Ascending aorta (tissue), 2 donors: Measurements from ENCODE around the gene BEND5. TPM values are rescaled to one million over a fixed set of nuclear protein-coding genes. Genes with fewer than 3 reads are reported as not detected.

Source experiments
- DNase-seq, 2 donors: peaks; one replicate each; pipeline ENCODE4 v3.0.0-alpha.2; 2019; ENCODE audit warnings: low spot score in 2 of 2
- H3K27ac ChIP-seq, 2 donors: fragments of 200-600 bp; sonication (generic); one replicate each; pipeline ENCODE4 v1.5.1; 2016 to 2017; ENCODE audit warnings: mild to moderate bottlenecking in 1 of 2
- H3K27me3 ChIP-seq: fragments of 200-600 bp; sonication (generic); one replicate; pipeline ENCODE4 v1.5.1; 2017
- H3K36me3 ChIP-seq, 2 donors: fragments of 200-600 bp; sonication (generic); one replicate each; pipeline ENCODE4 v1.5.1; 2016
- H3K4me1 ChIP-seq, 2 donors: fragments of 200-600 bp; sonication (generic); one replicate each; pipeline ENCODE4 v1.5.1; 2016 to 2017; ENCODE audit warnings: mild to moderate bottlenecking in 1 of 2
- H3K4me3 ChIP-seq, 2 donors: fragments of 200-600 bp; sonication (generic); one replicate each; pipeline ENCODE4 v1.5.1; 2016 to 2017; ENCODE audit warnings: mild to moderate bottlenecking in 1 of 2
- H3K9me3 ChIP-seq, 2 donors: fragments of 200-600 bp; sonication (generic); one replicate each; pipeline ENCODE4 v1.5.1; 2016
- intact Hi-C: fragments of 100-400 bp; cut with DNase I; formaldehyde crosslinking; loops from one replicate; pipeline ENCODE4 v1.15.1; 2023
- total RNA-seq: library from RNA; depleted of rRNA; stranded (reverse); fragments of >200 nt; gene quantifications from one replicate; pipeline ENCODE4 v1.1.0, GENCODE V29; 2016
- TF ChIP-seq, protein P1 (sequence below), 3 experiments: fragments of 200-600 bp in 2 of 3; fragments of 450-650 bp in 1 of 3; sonication (generic) in 2 of 3; IDR thresholded peaks; one replicate each; pipeline ENCODE4 v1.5.1; 2016 to 2019; ENCODE audit warnings: antibody characterized with exemption in 3 of 3, mild to moderate bottlenecking in 1 of 3, moderate library complexity in 1 of 3

BEND5 gene
- total RNA-seq, 1 donor from 2014 or later, result 3.4 TPM

DNA sequence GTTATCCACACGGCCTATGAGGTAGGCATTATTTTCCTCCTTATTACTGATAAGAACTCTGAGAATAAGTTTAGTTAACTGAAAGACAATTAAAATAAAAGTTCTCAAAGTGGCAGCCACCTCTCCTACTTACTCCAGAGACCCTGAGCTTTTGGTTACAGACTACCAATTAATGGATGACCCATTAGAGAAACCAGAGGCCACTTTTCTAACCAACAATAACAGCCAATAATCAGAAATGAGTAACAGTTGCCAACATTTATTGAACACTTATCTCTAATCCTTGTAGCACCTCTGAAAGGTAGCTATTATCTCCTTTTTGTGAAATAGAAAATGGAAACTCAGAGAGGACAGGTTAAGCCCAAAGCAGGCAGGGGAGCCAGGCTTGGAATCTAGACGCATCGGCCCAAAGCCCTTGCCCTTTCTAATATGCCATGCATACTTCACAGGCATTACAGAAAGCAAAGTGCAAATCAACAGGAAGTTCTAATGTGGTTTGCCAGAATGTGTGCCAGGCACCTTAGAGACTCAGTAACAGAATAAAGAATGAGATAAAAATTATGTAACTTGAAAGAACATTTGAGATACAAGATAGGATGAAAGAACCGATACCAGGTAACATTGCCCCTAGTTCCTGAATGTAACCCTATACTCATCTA lies 50.0 kb downstream of the BEND5 start:
- H3K9me3 ChIP-seq, result no peaks in the 10 kb centered on the region
- TF ChIP-seq, protein P1, sequence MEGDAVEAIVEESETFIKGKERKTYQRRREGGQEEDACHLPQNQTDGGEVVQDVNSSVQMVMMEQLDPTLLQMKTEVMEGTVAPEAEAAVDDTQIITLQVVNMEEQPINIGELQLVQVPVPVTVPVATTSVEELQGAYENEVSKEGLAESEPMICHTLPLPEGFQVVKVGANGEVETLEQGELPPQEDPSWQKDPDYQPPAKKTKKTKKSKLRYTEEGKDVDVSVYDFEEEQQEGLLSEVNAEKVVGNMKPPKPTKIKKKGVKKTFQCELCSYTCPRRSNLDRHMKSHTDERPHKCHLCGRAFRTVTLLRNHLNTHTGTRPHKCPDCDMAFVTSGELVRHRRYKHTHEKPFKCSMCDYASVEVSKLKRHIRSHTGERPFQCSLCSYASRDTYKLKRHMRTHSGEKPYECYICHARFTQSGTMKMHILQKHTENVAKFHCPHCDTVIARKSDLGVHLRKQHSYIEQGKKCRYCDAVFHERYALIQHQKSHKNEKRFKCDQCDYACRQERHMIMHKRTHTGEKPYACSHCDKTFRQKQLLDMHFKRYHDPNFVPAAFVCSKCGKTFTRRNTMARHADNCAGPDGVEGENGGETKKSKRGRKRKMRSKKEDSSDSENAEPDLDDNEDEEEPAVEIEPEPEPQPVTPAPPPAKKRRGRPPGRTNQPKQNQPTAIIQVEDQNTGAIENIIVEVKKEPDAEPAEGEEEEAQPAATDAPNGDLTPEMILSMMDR (IDR thresholded peaks at IDR 0.05), result no peak
- intact Hi-C loops, result no loop called here
- DNase-seq, result no peak
- no peaks in the 10 kb centered on the region for H3K4me1 ChIP-seq
- no peak overlapping the region for H3K27ac ChIP-seq
- peaks cover 5 to 29% of the 10 kb centered on the region in 2 donors for H3K36me3 ChIP-seq
- H3K4me3 ChIP-seq, result no peak overlapping the region
- no peaks in the 10 kb centered on the region for H3K27me3 ChIP-seq

DNA sequence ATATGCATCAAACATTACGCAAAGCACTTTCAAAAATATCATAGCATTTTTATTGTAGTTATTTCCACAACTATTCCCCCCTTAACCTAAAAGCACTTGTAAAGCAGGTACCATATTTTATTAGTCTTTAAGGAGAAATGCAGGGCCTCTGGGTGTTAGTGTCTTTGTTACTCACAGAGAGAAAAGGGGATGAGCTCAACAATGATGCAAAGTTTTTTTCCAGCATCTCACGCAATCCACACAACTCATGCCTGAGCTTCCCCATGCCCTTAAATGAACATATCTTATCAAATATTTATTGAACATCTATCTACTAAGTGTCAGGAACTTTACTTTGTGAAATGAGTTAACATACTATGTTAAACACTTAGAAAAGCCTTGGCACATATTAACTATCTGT lies 50.6 kb downstream of the BEND5 start:
- intact Hi-C loops, result no loop called here
- Histone ChIP-seq H3K4me3 (no peak overlapping the region), H3K27me3 (no peaks in the 10 kb centered on the region), H3K4me1 (no peaks in the 10 kb centered on the region), H3K9me3 (no peaks in the 10 kb centered on the region), H3K27ac (no peak overlapping the region), H3K36me3 (peaks cover 5 to 25% of the 10 kb centered on the region in 2 donors)
- no peak for DNase-seq
- TF ChIP-seq, protein P1 (IDR thresholded peaks at IDR 0.05), result no peak

DNA sequence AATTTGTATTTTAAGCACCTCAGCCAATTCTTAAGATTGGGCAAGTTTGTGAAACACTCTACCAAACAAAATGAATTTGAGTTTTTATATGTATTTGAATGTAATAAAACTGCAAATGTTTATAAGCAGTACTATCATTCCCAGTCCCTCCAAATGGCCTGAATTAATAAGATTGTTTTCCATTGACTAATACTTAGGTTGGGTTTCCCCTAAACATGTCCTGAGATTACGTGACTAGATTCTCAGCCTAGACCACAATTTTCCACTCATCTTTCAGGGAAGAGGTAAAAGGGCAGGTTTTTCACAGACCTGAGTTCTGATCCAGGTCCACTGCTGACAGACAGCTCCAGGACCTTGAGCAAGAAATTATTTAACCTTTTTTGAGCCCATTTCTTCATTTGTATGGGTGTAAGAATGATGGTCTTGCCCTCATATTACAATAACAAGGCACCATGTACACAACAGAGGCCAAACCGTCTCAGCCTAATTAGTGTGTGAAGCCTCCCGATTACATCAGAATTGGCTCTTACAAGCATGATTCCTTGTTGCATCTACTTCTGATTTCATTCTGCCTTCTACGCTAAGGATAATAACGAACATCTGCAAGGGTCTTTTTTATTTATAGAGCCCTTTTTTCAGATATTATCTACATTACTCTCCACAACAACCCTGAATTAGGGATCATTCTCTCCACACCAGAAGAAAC lies 51.2 kb downstream of the BEND5 start:
- no peak overlapping the region for H3K4me3 ChIP-seq
- no peak for DNase-seq
- intact Hi-C loops, result no loop called here
- H3K27me3 ChIP-seq, result no peaks in the 10 kb centered on the region
- TF ChIP-seq, protein P1 (IDR thresholded peaks at IDR 0.05), result no peak
- peaks cover 5 to 22% of the 10 kb centered on the region in 2 donors for H3K36me3 ChIP-seq
- H3K4me1 ChIP-seq, result no peaks in the 10 kb centered on the region
- no peaks in the 10 kb centered on the region for H3K9me3 ChIP-seq
- H3K27ac ChIP-seq, result no peak overlapping the region

DNA sequence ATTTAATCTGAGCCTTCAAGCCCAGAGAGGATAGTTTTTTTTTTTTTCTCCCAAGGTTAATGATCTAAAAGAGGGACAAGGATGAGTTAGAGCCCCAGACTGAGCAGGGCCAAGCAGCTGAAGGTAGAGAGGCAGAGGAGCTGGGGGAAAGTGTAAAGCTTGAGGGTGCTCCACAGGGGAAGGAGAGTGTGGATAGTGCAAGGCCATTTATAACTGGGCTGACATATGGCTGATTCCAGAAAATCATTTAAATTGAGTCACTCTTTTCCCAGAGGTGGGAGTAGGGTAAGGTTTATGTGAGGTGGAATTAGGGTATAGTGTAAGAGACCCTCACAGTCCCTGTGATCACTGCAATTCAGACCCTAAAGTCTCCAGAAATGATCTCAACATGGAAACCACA lies 55.8 kb downstream of the BEND5 start:
- Histone ChIP-seq H3K9me3 (no peaks in the 10 kb centered on the region), H3K27ac (no peak overlapping the region), H3K36me3 (no peaks in the 10 kb centered on the region), H3K4me3 (no peak overlapping the region), H3K4me1 (no peaks in the 10 kb centered on the region), H3K27me3 (no peaks in the 10 kb centered on the region)
- no peak for DNase-seq
- intact Hi-C loops, result no loop called here
- TF ChIP-seq, protein P1 (IDR thresholded peaks at IDR 0.05), result no peak

DNA sequence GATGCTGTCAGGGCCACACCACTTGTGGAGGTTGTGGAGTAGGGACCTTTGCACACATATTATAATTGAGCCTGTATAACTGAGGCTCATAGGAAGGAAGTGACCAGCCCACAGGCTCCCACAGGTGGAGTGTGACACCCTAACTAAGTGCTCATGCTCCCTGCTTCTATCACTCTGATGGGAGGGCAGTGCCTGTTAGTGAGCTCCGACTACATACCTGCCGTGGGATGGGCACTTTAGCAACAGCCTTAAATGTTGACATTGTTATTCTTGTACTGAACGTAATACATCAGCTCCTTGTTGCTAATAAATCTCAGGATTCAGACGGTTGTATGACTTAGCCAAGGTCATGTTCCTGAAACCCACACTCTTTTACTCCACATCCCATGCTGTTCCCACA lies 58.0 kb downstream of the BEND5 start:
- TF ChIP-seq, protein P1 (IDR thresholded peaks at IDR 0.05), result no peak
- no peak for DNase-seq
- H3K4me1 ChIP-seq, result no peaks in the 10 kb centered on the region
- H3K27me3 ChIP-seq, result no peaks in the 10 kb centered on the region
- no peaks in the 10 kb centered on the region for H3K36me3 ChIP-seq
- H3K27ac ChIP-seq, result no peak overlapping the region
- intact Hi-C loops, result no loop called here
- H3K9me3 ChIP-seq, result no peaks in the 10 kb centered on the region
- H3K4me3 ChIP-seq, result no peak overlapping the region
